ENCODE measurements around the gene RXRA.

Gene RXRA

GRCh38 chr9:134370638-134371037 lies 44.4 kb downstream of the RXRA start:
- no peak for DNase-seq

GRCh38 chr9:134371731-134372130 lies 45.5 kb downstream of the RXRA start:
- no peak for DNase-seq

- no peak for DNase-seq
Observed at GRCh38 chr9:134372581-134373267, 46.5 kb downstream of the RXRA start.

- no peak for DNase-seq
Observed at GRCh38 chr9:134373269-134373668, 47.0 kb downstream of the RXRA start.

GRCh38 chr9:134373953-134374300 lies 47.7 kb downstream of the RXRA start:
- no peak for DNase-seq

GRCh38 chr9:134374301-134375010 lies 48.2 kb downstream of the RXRA start:
- DNase-seq = no peak

GRCh38 chr9:134375011-134375390 lies 48.7 kb downstream of the RXRA start:
- no peak for DNase-seq

GRCh38 chr9:134375430-134376385 lies 49.5 kb downstream of the RXRA start:
- no peak for DNase-seq

- no peak for DNase-seq
Observed at GRCh38 chr9:134376386-134377142, 50.3 kb downstream of the RXRA start.

GRCh38 chr9:134377143-134377484 lies 50.9 kb downstream of the RXRA start:
- no peak for DNase-seq

- DNase-seq = no peak
Observed at GRCh38 chr9:134377976-134378375, 51.7 kb downstream of the RXRA start.

GRCh38 chr9:134378901-134379338 lies 52.7 kb downstream of the RXRA start:
- DNase-seq = no peak

GRCh38 chr9:134379831-134380365 lies 53.6 kb downstream of the RXRA start:
- DNase-seq = no peak

GRCh38 chr9:134380542-134381271 lies 54.5 kb downstream of the RXRA start:
- no peak for DNase-seq

- no peak for DNase-seq
Observed at GRCh38 chr9:134381272-134381661, 55.0 kb downstream of the RXRA start.

- no peak for DNase-seq
Observed at GRCh38 chr9:134381671-134382516, 55.6 kb downstream of the RXRA start.

- no peak for DNase-seq
Observed at GRCh38 chr9:134382733-134383132, 56.5 kb downstream of the RXRA start.

GRCh38 chr9:134383148-134383547 lies 56.9 kb downstream of the RXRA start:
- DNase-seq = no peak

GRCh38 chr9:134384811-134385479 lies 58.7 kb downstream of the RXRA start:
- no peak for DNase-seq

GRCh38 chr9:134385915-134386314 lies 59.7 kb downstream of the RXRA start:
- no peak for DNase-seq
